Liver (tissue), 3 donors: ENCODE measurements around the gene CDIPT.

ENCODE experiments used
- CTCF ChIP-seq: fragments of 150-350 bp; IDR thresholded peaks from 2 replicates; pipeline ENCODE4 v1.5.1; 2017; ENCODE audit warnings: improper control_type of control experiment, low read depth, low read length; ENCODE audit not compliant: missing input control
- REST ChIP-seq: IDR thresholded peaks from 2 replicates; pipeline ENCODE4 v1.6.1; 2016; ENCODE audit warnings: antibody characterized with exemption, mild to moderate bottlenecking
- SP1 ChIP-seq: IDR thresholded peaks from 2 replicates; pipeline ENCODE4 v1.6.1; 2018; ENCODE audit warnings: antibody characterized with exemption, mild to moderate bottlenecking
- TAF1 ChIP-seq: conservative IDR thresholded peaks from 2 replicates; pipeline ENCODE4 v1.6.1; 2016; ENCODE audit warnings: antibody characterized with exemption, mild to moderate bottlenecking
- YY1 ChIP-seq: IDR thresholded peaks from 2 replicates; pipeline ENCODE4 v1.6.1; 2016; ENCODE audit warnings: antibody characterized with exemption, mild to moderate bottlenecking
- TF ChIP-seq, protein P1 (sequence below): IDR thresholded peaks from 2 replicates; pipeline ENCODE4 v1.6.1; 2016; ENCODE audit warnings: antibody characterized with exemption
- donor health status: healthy.
- donor health status: healthy.

- no peak for TF ChIP-seq CTCF
- TF ChIP-seq TAF1, result no peak
- TF ChIP-seq REST, result no peak
- TF ChIP-seq YY1, result no peak
- TF ChIP-seq SP1, result no peak
- TF ChIP-seq, protein P1, sequence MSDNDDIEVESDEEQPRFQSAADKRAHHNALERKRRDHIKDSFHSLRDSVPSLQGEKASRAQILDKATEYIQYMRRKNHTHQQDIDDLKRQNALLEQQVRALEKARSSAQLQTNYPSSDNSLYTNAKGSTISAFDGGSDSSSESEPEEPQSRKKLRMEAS, result no peak
These were observed 50.9 kb downstream of the CDIPT start, which contains the start of gene PRRT2 for GRCh38 chr16:29811896-29812665.
